CD14-positive monocyte (primary cell): Measurements from ENCODE around the gene P2RY6. TPM values are rescaled to one million over a fixed set of nuclear protein-coding genes. Genes with fewer than 3 reads are reported as not detected.

Source experiments
- DNase-seq, 3 donors: peaks; one replicate each; pipeline ENCODE4 v3.0.0-alpha.2; 2011 to 2022
- H2AFZ ChIP-seq: 2 replicates; pipeline ENCODE4 v1.6.0; 2012; ENCODE audit warnings: mild to moderate bottlenecking, low read depth, low read length, inconsistent platforms; ENCODE audit not compliant: insufficient read depth, poor library complexity, severe bottlenecking
- H3K27ac ChIP-seq, 2 donors: 1 replicate in 1 of 2; 2 replicates in 1 of 2; pipeline ENCODE4 v1.5.1; 2012 to 2013; ENCODE audit warnings: low read length in 2 of 2, control low read depth in 1 of 2, inconsistent platforms in 1 of 2, low read depth in 1 of 2, mild to moderate bottlenecking in 1 of 2
- H3K27me3 ChIP-seq, 2 donors: one replicate each; pipeline versions ENCODE4 v1.6.0 to v1.6.1; 2011 to 2013; ENCODE audit warnings: low read length in 2 of 2; ENCODE audit not compliant: control insufficient read depth in 2 of 2, insufficient read depth in 2 of 2
- H3K36me3 ChIP-seq, 2 donors: replicated peaks in 1 of 2; 1 replicate in 1 of 2; 2 replicates in 1 of 2; pipeline versions ENCODE4 v1.5.1 to v1.6.1; 2012 to 2013; ENCODE audit warnings: low read length in 2 of 2, control low read depth in 1 of 2, inconsistent platforms in 1 of 2, mild to moderate bottlenecking in 1 of 2; ENCODE audit not compliant: insufficient read depth in 2 of 2, control insufficient read depth in 1 of 2
- H3K4me1 ChIP-seq, 2 donors: 1 replicate in 1 of 2; 2 replicates in 1 of 2; pipeline versions ENCODE4 v1.5.1 to v1.6.1; 2012 to 2013; ENCODE audit warnings: low read length in 2 of 2, control low read depth in 1 of 2, inconsistent platforms in 1 of 2, mild to moderate bottlenecking in 1 of 2, moderate library complexity in 1 of 2; ENCODE audit not compliant: insufficient read depth in 2 of 2, control insufficient read depth in 1 of 2
- H3K4me2 ChIP-seq: replicated peaks from 2 replicates; pipeline ENCODE3; 2012; ENCODE audit warnings: low read length, moderate library complexity, mild to moderate bottlenecking; ENCODE audit not compliant: poor library complexity, severe bottlenecking; ENCODE audit errors: extremely low read depth
- H3K4me3 ChIP-seq, 3 experiments: fragments of 200-600 bp in 1 of 3; sonication (generic) in 1 of 3; replicated peaks in 1 of 3; 1 replicate in 2 of 3; 2 replicates in 1 of 3; pipeline ENCODE4 v1.5.1; 2011 to 2013; ENCODE audit warnings: low read length in 3 of 3, mild to moderate bottlenecking in 3 of 3, control low read depth in 2 of 3, low read depth in 2 of 3, inconsistent platforms in 1 of 3, moderate library complexity in 1 of 3
- H3K79me2 ChIP-seq: 2 replicates; pipeline ENCODE4 v1.6.0; 2012; ENCODE audit warnings: mild to moderate bottlenecking, control low read depth, inconsistent platforms, low read length, moderate library complexity; ENCODE audit not compliant: insufficient read depth
- H3K9ac ChIP-seq: 2 replicates; pipeline ENCODE4 v1.6.0; 2017; ENCODE audit warnings: low read length, mild to moderate bottlenecking; ENCODE audit not compliant: insufficient read depth, poor library complexity, severe bottlenecking
- H3K9me3 ChIP-seq, 2 donors: replicated peaks in 1 of 2; 1 replicate in 1 of 2; 2 replicates in 1 of 2; pipeline versions ENCODE4 v1.5.1 to v1.6.1; 2012 to 2013; ENCODE audit warnings: low read length in 2 of 2, control low read depth in 1 of 2; ENCODE audit not compliant: control insufficient read depth in 1 of 2, insufficient read depth in 1 of 2
- H4K20me1 ChIP-seq: 2 replicates; pipeline ENCODE4 v1.6.0; 2012; ENCODE audit warnings: mild to moderate bottlenecking, low read length, control low read depth, moderate library complexity; ENCODE audit not compliant: insufficient read depth
- H3K27ac Mint-ChIP-seq, 7 donors: one replicate each; pipeline ENCODE4 v1.8.0; 2020; ENCODE audit warnings: mild to moderate bottlenecking in 7 of 7, mixed read lengths in 7 of 7, moderate library complexity in 6 of 7, inconsistent platforms in 2 of 7
- H3K27me3 Mint-ChIP-seq, 3 donors: one replicate each; pipeline ENCODE4 v1.8.0; 2021 to 2022; ENCODE audit warnings: low read depth in 3 of 3, mild to moderate bottlenecking in 3 of 3, mixed read lengths in 3 of 3, moderate library complexity in 3 of 3, inconsistent platforms in 1 of 3
- H3K36me3 Mint-ChIP-seq, 2 donors: one replicate each; pipeline ENCODE4 v1.8.0; 2020; ENCODE audit warnings: mixed read lengths in 2 of 2, inconsistent platforms in 1 of 2, mild to moderate bottlenecking in 1 of 2
- H3K4me1 Mint-ChIP-seq: one replicate; pipeline ENCODE4 v1.8.0; 2020; ENCODE audit warnings: mild to moderate bottlenecking, mixed read lengths
- H3K4me3 Mint-ChIP-seq, 2 donors: one replicate each; pipeline ENCODE4 v1.8.0; 2020; ENCODE audit warnings: mild to moderate bottlenecking in 2 of 2, mixed read lengths in 2 of 2, moderate library complexity in 1 of 2
- H3K9me3 Mint-ChIP-seq, 7 donors: one replicate each; pipeline ENCODE4 v1.8.0; 2020 to 2022; ENCODE audit warnings: mixed read lengths in 7 of 7, mild to moderate bottlenecking in 6 of 7, moderate library complexity in 6 of 7, inconsistent platforms in 2 of 7
- CTCF ChIP-seq: fragments of 200-600 bp; IDR thresholded peaks from one replicate; pipeline ENCODE4 v1.8.0; 2022; ENCODE audit warnings: antibody characterized with exemption, mild to moderate bottlenecking
- WGBS: methylation state at CpG from one replicate; pipeline ENCODE4 v1.1.5; 2013; ENCODE audit warnings: missing lambda C conversion rate; ENCODE audit not compliant: insufficient coverage; 5-methylcytosine and 5-hydroxymethylcytosine counted together
- intact Hi-C, 2 donors: fragments of 100-400 bp; cut with micrococcal nuclease; formaldehyde crosslinking; loops; one replicate each; pipeline versions ENCODE4 v1.15.0 to v1.15.1; 2023
- polyA plus RNA-seq, 3 donors: library from polyadenylated mRNA; depleted of rRNA in 1 of 3; unstranded in 2 of 3; stranded (reverse) in 1 of 3; fragments of 300-500 nt in 2 of 3; fragments of >200 nt in 1 of 3; fragmentation: Illumina TruSeq in 2 of 3; gene quantifications; 1 replicate in 2 of 3; 2 replicates in 1 of 3; pipeline ENCODE4 v1.2.3, GENCODE V29; 2012 to 2021

The P2RY6 gene
- polyA plus RNA-seq, 3 donors = 1.7 to 5.1 (median 1.8) TPM

- Histone ChIP-seq H3K79me2 (no peaks in the 10 kb centered on the region), H3K36me3 (no peaks in the 10 kb centered on the region), H3K9ac (no peak overlapping the region), H4K20me1 (no peaks in the 10 kb centered on the region), H3K4me1 (peaks cover 2 to 6% of the 10 kb centered on the region in 2 donors), H3K9me3 (no peaks in the 10 kb centered on the region), H2AFZ (no peak overlapping the region), H3K4me3 (no peak overlapping the region), H3K4me2 (no peak overlapping the region), H3K27me3 (no peaks in the 10 kb centered on the region), H3K27ac (no peak overlapping the region)
- H3K36me3 Mint-ChIP-seq = no peaks in the 10 kb centered on the region
- H3K27ac Mint-ChIP-seq = no peak overlapping the region
- H3K9me3 Mint-ChIP-seq = peaks cover 0 to 4% (median 3%) of the 10 kb centered on the region in 7 donors
- intact Hi-C loops = loop anchor here (5.0 kb wide), 2 partner anchors 36 to 41 kb away; no protein-coding TSS in a partner anchor
- DNase-seq = no peak
- TF ChIP-seq CTCF = no peak
- peaks cover 7% of the 10 kb centered on the region for H3K4me1 Mint-ChIP-seq
- H3K27me3 Mint-ChIP-seq = peaks cover 3 to 15% (median 9%) of the 10 kb centered on the region in 3 donors
- no CpG with 5 or more reads among the region's 2 CpGs for WGBS
- no peak overlapping the region for H3K4me3 Mint-ChIP-seq
Observed at GRCh38 chr11:73337846-73338245, 65.7 kb downstream of the P2RY6 start.

- 100% methylated on average over 3 of the region's 4 CpGs for WGBS
Observed at GRCh38 chr11:73338279-73338678, 66.1 kb downstream of the P2RY6 start.

More at GRCh38 chr11:73338279-73338678, 66.1 kb downstream of the P2RY6 start:
- Mint-ChIP-seq H3K27ac (no peak overlapping the region), H3K36me3 (no peaks in the 10 kb centered on the region), H3K27me3 (peaks cover 3 to 15% (median 9%) of the 10 kb centered on the region in 3 donors), H3K9me3 (peaks cover 0 to 4% (median 3%) of the 10 kb centered on the region in 7 donors), H3K4me1 (peaks cover 7% of the 10 kb centered on the region), H3K4me3 (no peak overlapping the region)
- no peak for DNase-seq
- Histone ChIP-seq H2AFZ (no peak overlapping the region), H3K27ac (no peak overlapping the region), H3K27me3 (no peaks in the 10 kb centered on the region), H4K20me1 (no peaks in the 10 kb centered on the region), H3K4me3 (no peak overlapping the region), H3K9ac (no peak overlapping the region), H3K4me1 (peaks cover 2 to 6% of the 10 kb centered on the region in 2 donors), H3K36me3 (no peaks in the 10 kb centered on the region), H3K79me2 (no peaks in the 10 kb centered on the region), H3K9me3 (no peaks in the 10 kb centered on the region), H3K4me2 (no peak overlapping the region)
- intact Hi-C loops = loop anchor here (5.0 kb wide), 2 partner anchors 36 to 41 kb away; no protein-coding TSS in a partner anchor
- no peak for TF ChIP-seq CTCF
